BE2C (cell line): ENCODE results near the gene INTS6L.
"Not testable (repeated sequence)": the region's sequence is repeated elsewhere in the genome, so short reads cannot be mapped to it uniquely, and the experiment has no call there.

Experiments used
- DNase-seq: peaks from one replicate; pipeline ENCODE4 v3.0.0-alpha.2; 2020
- H3K27me3 ChIP-seq: fragments of 250-450 bp; sonication (Bioruptor Pico); 2 replicates; pipeline ENCODE4 v1.5.1; 2020; ENCODE audit warnings: mild to moderate bottlenecking
- H3K36me3 ChIP-seq: fragments of 250-450 bp; sonication (Bioruptor Pico); 2 replicates; pipeline ENCODE4 v1.5.1; 2020; ENCODE audit warnings: mild to moderate bottlenecking
- H3K4me1 ChIP-seq: fragments of 250-450 bp; sonication (Bioruptor Pico); 2 replicates; pipeline ENCODE4 v1.5.1; 2020
- H3K4me3 ChIP-seq: 2 replicates; pipeline ENCODE4 v1.5.1; 2011; ENCODE audit warnings: low read depth, low read length
- H3K9me3 ChIP-seq: fragments of 250-450 bp; sonication (Bioruptor Pico); 2 replicates; pipeline ENCODE4 v1.5.1; 2020
- CTCF ChIP-seq: IDR thresholded peaks from 2 replicates; pipeline ENCODE4 v1.5.1; 2012; ENCODE audit warnings: mild to moderate bottlenecking, low read depth, low read length

Gene INTS6L

DNA sequence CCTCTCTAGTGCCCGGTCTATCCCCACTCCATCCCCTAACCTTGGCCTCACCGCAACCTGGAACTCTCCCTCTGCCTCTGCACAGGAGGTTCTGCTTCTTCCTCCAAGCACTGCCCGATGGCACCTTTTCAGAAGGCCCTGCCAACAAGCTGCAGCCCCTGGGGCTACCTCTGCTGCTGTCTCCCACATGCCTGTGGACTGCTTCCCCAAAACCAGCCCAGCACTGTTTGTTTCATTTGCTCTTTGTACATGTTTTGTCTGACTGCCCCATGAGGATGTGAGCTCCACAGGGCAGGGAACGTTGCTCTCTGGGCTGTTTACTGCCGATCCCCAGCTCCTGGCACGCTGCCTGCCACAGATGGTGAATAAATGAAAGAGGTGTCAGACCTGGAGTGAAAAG lies 85.4 kb downstream of the INTS6L start:
- H3K4me1 ChIP-seq = no peaks in the 10 kb centered on the region
- H3K36me3 ChIP-seq = no peaks in the 10 kb centered on the region
- H3K4me3 ChIP-seq = no peak overlapping the region
- no peak for TF ChIP-seq CTCF
- no peak for DNase-seq
- no peaks in the 10 kb centered on the region for H3K27me3 ChIP-seq
- no peaks in the 10 kb centered on the region for H3K9me3 ChIP-seq

DNA sequence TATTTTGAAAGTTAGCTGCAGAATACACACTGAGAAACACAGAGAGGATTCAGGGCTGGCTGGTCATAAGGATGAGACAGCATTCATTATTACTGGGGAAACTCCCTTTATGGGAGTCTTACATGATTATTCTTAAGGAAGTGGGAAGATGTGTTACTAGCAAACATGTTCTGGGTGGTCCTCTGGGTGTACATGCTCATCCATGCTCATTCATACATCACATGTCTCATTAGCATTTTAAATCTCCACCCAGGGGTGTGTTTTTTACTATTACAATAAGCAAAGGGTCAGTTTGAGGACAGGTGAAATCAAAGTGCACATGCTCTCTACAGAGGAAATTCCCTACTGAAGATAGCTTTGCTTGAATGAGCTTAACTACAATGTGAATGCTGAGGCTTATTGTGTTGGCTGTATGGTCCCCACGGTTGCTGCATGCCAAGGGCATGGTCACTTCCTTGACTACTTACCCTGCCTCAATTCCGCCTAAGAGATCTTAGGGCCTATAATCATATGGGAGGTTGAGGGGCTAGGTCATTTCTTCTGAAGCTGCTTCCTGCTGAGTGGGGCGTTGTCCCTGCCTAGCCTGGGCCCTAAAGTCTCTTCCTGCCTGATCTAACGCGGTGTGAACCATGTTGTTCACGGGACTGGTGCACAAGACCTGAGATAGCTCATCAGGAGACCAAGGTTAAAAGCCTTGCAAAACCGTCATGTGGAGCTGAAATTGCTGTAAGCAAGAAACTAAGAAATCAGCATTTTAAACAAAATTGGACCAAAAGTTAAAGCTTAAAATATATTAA lies 104.1 kb downstream of the INTS6L start:
- not testable (repeated sequence) for H3K36me3 ChIP-seq, H3K4me1 ChIP-seq, H3K4me3 ChIP-seq, DNase-seq, H3K9me3 ChIP-seq, H3K27me3 ChIP-seq

- H3K9me3 ChIP-seq = no peaks in the 10 kb centered on the region
- H3K36me3 ChIP-seq = no peaks in the 10 kb centered on the region
- TF ChIP-seq CTCF = peak; percentile 37
- no peak overlapping the region for H3K4me3 ChIP-seq
- H3K27me3 ChIP-seq = no peaks in the 10 kb centered on the region
- peak; percentile 10 for DNase-seq
- H3K4me1 ChIP-seq = no peaks in the 10 kb centered on the region
These were observed 105.5 kb downstream of the INTS6L start for GRCh38 chrX:135625995-135626394.

DNA sequence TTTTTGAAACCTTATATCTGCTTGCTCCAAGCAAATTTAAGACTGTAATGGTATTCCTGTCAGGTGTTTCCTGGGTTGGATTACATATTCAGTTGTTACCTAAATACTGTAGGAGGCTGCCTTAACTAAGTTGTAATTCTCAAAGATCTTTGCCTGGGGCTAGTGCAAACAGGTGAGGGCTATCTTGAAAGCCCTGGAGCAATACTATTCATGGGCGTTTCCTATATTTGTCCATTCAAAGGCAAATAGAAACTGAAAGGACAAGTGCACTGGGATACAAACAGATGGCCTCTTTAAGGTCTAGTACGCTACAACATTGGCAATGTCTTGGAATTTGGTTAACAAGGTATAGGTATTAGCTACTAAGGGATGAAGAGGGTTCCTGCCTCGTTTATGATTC lies 108.9 kb downstream of the INTS6L start:
- H3K36me3 ChIP-seq = no peaks in the 10 kb centered on the region
- TF ChIP-seq CTCF = no peak
- no peaks in the 10 kb centered on the region for H3K9me3 ChIP-seq
- no peaks in the 10 kb centered on the region for H3K27me3 ChIP-seq
- H3K4me3 ChIP-seq = no peak overlapping the region
- no peaks in the 10 kb centered on the region for H3K4me1 ChIP-seq
- DNase-seq = no peak
